Tongue (tissue), 2 donors: ENCODE data around the gene TACC3. TPM values are rescaled to one million over a fixed set of nuclear protein-coding genes. Genes with fewer than 3 reads are reported as not detected.

Experiments used
- DNase-seq: peaks from one replicate; pipeline ENCODE4 v3.0.0-alpha.2; 2015
- total RNA-seq: library from RNA; depleted of rRNA; stranded (reverse); fragments of >200 nt; gene quantifications from one replicate; pipeline ENCODE4 v1.2.3, GENCODE V29; 2014

TACC3 gene
- total RNA-seq, 1 donor from 2014 or later = 17.2 TPM

DNA sequence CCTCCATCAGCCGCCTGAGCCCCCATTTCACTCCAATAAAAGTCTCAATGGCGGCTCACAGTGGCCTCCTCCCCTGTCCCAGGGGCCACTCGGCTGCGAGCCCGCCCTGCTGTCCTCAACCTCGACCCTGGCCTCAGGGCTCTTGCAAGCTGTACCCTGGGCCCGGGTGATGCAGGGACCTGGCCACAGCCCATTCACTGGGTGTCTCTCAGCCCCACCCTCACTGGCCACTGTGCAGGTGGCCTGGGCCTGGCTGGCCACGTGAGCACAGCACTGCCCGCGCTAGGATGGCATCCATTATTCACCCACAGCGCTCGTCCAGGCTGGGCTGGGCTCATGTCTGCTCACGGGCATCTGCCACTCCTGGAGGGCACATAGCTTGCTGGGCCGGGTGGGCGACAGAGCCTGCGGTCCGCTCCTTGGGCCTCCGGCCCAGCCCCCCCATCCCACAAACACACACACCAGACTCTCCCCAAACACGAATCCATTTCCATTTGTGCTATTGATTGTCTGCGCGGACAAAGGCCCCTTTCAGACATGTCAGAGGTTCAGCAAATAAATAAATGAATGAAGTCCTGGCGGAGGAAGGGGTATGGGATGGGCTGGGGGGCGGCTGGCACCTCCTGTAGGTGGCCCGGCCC lies 55.3 kb downstream of the TACC3 start:
- no peak for DNase-seq

DNA sequence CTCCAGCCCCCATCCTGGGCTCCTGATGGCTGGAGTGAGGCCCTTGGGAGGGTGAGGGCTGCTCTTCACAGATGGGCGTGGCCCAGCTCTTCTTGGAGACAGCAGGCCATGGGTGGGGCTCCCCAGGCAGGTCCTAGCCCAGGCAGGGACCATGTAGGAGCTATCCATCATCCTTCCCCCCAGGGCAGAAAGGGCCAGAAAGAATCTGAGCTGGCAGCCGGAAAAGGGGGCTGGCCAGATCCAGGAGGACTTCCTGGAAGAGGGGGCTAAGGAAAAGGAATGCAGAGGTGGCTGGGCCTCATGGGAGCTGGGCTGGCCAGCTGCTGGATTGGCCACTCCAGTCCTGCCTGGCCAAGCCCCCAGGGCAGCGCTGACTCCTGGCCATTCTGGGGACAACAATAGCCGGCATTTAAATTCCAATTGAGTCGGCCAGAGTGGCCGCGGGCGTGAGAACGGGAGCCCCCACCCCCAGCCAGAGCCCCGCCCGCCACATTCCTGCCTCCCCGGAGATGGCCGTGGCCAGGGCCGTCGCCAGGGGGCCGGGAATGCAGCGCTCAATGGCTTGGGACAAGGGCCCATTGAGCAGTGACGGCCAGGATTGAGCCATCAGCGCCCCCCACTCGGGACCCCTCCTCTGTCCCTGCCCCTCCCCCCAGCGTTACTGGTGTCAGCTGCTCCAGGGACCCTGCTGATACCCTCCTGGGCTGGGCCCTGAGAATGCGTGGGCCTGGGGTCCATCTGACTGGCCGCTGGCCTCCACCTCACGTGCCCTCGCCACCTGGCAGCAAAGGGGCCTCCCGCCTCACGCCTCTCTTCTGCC lies 56.7 kb downstream of the TACC3 start:
- no peak for DNase-seq

DNA sequence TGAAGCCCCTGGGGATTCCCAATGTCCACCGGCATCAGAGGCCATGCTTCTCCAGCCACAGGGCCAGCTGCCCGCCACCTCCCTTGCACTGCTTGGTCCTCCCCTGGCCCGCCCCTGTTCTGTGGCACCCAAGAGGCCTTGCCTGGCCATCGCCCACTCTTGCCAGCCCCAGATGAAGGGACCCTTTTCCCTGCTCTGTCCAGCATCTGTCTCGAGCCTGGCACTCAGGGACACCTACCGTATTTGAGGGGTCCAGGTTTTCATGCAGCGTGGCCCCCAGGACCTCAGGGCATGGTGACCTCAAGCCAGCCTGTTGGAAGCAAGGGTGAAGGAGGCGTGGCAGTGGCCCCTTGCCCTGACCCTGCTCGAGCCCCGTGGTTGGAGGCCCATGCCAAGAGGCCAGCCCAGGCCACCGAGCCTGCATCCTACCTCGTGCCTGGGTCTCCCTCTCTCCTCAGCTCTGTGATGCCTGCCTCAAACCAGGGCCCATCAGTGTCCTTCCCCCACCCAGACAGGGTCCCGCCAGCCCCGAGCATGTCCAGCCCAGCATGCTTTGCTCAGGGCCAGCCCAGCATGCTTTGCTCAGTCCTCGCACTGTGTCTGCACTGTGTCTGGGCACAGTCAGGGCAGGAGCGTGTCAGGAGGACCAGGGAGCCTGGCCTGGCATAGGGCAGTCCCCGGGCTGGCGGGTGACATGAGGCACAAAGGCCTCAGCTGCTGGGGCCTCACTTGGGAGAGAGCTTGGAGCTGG lies 57.5 kb downstream of the TACC3 start:
- DNase-seq = no peak

DNA sequence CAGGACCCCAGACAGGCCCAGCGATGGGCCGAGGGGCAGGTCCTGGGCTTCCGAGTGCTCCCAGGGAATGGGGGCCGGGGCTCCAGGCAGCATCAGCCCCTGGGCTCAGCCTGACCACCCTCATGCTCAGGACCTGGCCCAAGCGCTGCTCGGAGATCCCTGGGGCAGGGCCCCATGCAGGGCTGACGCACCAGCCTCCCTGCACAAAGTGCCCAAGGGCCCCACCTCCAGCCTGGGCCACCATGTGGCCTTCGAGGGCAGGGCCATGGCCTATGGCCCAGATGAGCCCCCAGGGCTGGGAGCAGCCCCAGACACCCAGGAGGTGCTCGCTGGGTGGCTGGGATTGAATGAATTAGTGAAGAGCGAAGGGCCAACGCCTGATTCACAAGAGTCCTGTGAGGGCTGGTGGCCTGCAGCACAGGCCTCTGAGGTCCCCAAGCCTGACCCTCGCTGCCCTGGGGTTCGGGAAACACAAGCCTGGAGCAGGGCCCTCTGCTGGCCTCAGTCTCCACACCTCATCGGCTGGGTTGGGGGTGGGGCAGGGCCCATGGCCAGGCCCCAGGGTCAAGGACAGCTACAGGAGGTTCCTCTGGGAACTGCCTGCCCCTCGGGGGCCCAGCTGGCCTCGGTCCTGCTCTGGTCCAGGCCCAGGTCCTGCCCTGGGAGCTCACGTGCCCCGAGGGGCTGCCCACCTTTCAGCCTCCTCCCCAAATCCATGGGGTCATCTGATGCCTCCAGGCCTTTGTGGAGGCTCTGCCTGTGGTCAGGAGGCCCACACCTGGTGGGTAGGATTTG lies 58.5 kb downstream of the TACC3 start:
- DNase-seq = no peak

DNA sequence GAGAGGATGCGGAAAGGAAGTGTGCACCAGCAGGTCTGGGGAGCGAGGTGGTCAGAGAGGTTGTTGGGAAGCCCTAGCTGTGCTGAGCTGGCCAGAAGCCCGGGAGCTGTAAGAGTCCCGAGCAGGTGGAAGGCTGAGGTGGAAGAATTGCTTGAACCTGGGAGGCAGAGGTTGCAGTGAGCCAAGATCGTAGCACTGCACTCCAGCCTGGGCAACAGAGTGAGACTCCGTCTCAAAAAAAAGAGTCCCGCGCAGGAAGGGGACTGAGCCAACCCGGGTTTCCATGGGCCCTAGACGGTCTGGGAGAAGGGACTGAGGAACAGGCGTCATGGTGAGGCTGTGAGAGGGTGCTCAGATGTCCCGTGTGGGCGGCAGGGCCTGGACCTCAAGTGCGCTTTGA lies 59.1 kb downstream of the TACC3 start:
- DNase-seq = no peak

DNA sequence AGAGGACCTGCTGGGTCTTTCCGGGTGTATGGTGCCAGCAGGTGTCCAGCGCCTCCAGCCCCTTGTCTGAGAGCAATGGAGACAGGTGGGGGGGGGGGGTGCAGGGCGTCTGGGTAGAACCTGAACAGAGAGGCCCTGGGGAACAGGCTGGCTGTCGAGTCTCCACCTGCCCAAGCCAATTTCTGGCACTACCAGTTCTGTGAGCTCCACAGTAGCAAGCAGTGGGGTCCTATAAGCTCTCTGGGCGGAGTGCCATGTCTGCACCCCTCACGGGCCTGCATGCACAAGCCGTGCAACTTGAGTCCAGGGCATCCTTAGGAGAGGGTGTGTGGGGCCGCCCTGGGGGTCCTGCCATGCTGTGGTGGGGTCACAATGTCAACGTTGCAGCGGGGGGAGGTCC lies 61.7 kb downstream of the TACC3 start:
- DNase-seq = peak; percentile 78

DNA sequence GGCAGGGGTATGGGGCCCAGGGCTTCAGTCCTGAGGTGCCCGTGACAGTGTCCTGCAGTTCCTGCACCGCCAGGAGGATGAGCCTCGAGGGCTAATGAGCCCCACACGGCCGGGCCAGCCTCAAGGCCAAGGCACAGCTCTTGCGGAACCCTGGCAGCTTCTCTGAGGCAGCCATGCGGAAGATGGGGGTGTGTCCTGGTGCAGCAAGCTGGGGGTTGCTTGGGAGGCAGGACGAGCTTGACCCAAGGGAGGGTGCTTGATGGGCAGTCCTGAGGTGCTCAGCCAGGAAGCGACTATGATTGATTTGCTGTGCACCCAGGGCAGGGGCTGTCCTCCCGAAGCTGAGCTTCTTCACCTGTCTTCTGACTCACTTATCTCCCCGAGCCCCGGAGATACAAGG lies 62.6 kb downstream of the TACC3 start:
- DNase-seq = no peak

DNA sequence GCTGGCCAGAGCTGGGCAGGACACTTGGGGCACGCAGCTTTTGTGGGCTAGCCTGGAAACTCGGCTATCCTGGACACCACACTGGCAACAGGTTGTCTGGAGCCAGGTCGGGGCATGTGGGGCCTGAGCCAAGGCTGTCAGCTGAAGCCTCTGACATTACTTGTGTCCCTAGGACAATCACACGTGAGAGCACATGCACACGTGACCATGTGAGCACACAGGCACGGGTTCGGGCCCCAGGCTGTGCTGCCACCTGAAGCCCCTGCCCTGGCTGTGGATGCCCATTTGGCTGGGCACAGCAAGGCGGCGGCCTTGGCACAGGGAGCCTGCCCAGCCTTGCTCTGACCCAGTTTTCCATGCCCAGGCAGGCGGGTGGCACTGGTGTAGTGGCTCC lies 63.1 kb downstream of the TACC3 start:
- DNase-seq = no peak

DNA sequence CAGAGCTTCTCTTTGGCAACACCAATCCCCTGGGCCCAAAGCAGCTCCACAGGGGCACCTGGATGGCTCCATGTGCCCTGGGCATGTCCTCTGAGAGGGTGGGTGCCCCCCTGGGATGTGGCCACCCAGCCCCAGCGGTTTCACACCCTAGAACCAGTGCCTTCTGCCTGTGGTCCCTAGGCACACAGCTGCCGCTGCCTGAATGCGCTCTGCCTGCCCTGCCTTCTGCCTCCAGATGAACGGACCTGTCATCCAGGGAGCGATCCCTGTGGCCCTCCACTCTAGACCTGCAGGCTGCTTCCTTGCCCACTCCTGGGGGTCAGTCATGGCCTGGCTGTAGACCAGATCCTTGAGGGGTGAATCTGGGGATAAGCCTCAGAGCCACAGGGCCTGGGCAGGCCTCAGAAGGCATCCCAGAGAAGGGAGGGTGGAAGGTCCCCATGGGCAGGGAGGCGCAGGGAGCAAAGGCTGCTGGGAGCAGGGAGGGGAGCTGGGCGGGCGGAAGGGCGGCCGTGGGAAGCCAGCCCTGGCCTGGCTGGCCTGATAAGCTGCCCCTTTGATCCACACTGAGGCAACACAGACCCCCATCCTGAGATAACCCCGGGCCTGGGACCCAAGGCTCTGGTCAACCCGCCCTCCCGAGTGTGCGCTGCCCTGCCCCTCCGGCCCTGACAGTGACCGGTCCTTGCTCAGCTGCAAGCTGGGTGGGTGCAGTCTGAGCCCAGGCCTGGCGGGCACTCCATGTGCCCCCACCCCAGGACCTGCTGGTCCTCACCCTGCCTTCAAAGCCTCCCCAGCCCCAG lies 63.7 kb downstream of the TACC3 start:
- no peak for DNase-seq

DNA sequence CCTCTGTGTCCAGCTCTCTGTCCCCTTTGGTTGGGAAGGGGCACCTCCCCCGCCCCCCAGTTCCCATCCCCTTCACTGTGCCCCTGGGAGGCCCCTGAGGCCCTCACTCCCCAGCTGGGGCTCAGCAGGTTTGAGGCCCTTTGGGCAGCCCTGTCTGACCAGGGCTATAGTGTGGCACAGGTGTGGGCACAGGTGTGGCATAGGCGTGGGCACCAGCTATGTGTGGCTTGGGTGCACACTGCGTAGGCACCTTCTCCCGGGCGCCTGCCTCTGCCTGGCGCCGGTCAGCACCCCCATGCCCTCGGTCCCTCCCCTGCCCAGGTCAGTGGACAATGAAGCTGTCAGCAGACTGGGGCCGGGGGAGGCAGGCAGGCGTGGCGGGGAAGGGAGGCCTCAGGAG lies 64.3 kb downstream of the TACC3 start:
- no peak for DNase-seq

DNA sequence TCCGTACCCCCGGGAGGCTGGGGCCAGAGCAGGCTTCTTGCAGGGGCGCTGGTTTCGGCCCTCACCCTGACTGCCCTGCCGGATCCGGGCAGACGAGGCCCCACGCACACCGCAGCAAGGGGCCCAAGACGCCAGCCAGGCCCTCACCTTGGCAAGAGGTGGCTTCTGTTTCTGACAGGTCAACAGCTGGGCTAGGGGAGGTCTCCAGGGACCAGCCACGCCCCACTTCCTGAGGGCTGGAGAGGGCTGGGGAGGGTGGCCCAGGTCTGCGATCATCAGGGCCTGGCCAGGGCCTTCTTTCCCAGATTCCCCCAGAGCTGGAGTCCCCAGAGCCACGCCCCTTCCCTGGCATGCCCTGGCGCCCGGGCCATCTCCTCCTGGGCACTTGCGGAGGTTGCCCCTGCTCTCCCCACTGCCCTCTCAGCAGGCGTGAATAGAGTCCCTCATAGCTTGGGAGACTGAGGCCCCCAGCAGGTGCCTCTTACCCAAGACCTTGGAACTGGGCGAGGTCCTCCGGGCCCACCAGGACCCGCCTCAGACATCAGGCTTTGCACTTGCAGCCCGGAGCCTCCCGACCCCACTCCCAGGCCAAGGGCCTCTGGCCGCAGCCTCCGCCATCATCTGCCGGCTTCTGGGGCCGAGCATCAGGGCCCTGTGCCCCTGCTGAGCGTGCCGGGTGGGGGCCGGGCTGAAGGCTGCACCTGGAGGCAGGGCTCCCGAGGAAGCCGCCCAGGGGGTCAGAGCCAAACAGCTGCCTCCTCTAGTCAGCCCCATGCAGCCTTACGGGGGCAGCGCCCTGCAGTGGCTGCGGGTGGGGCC lies 65.4 kb downstream of the TACC3 start:
- no peak for DNase-seq

DNA sequence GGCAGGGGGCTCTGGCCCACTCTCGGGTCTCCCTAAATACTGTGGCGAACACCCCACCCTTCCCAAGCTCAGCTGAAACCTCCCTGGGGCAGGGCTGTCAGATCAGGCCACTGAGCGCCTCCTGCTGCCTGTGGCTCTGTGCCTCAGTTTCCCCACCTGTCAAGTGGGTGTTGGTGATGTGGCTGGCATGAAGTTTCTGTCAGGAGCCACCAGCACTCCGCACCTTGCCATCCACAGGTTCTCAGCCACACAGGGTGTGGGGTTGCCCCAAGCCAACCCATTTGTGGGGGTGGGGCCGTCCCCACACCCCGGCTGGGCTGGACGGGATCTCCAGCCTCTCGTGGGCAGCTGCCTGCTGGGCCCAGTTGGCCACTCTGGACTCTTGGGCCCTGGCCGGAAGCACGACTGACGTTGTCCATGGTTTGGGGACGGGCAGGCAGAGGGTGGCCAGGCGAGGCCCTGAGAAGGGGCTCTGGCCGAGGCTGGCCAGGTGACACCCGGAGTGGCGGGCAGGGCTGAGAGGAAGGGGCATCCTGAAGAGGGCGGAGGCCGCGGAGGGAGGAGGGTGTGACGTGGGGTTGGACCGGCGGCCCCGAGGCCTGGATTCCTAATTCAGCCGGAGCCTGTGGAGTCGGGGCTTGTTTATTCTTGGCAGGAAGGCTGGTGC lies 66.2 kb downstream of the TACC3 start:
- no peak for DNase-seq

DNA sequence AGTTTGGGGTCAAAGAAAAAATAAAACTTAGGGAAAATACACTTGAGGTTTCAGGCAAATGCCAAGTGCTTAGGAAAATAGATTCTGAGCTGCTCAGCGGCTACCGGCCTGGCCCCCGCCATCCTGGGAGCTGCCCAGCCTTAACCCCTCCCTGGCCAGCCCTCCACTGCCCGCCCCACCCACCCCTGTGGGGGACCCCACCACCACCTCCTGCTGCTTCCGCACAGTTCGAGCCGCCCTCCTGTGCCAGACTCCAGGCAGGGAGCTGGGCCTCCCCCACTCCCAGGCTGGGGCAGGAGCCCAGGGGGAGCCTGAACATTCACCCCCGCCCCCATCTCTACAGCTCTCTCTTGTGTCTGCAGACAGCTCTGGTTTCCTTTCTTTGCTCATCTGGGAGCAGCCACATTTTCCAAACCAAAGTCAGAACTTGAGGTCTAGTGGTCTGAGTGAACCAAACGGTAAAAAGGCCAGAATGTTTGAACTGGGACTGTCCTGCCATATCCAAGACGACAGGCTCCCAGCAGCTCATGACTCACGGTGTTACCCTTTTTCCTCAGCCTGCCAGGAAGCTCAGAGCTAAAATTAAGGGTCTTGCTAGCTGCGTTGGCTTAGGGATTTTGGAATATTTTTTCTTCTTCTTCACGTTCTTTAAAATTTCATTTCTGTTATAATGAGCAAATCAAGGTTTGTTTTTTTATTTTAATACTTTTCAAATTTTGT lies 67.1 kb downstream of the TACC3 start:
- DNase-seq = no peak

DNA sequence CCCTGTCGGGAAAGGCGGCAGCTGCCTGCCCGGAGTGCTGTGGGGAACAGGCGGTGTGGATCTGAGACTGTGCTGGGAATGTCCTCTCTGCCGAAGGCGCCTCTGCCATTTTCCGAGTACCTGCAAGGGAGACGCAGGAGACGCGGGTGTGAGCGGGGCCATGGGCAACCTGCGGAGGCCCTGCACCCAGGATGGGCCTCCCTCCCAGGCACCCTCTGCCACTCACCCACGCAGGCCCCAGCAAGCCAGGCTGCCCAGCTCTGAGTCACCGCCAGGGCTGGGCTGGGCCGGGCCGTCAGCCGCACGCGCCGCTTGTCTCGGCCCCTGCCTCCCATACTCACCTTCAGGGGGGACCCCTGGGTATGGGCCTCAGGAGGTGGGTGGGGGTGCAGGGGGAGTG lies 68.2 kb downstream of the TACC3 start:
- DNase-seq = no peak

DNA sequence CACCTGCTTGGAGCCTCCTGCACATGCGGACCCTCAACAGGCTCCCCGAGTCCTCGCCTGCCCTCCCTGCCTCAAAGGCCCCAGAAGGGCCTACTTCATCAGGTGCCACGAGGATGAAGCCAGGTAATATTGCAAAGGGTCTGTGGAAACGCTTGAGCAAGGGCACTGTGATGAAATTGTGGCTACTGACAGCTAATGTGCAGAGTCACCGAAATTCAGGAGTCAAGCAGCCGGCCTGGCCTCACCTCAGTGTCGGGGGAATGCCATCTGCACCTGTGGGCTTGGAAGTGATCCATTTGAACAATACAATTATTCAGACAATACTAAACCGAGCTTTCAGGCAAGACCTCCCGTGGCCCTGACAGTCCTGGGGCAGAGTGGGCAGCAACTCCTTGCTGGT lies 68.7 kb downstream of the TACC3 start:
- DNase-seq = no peak

DNA sequence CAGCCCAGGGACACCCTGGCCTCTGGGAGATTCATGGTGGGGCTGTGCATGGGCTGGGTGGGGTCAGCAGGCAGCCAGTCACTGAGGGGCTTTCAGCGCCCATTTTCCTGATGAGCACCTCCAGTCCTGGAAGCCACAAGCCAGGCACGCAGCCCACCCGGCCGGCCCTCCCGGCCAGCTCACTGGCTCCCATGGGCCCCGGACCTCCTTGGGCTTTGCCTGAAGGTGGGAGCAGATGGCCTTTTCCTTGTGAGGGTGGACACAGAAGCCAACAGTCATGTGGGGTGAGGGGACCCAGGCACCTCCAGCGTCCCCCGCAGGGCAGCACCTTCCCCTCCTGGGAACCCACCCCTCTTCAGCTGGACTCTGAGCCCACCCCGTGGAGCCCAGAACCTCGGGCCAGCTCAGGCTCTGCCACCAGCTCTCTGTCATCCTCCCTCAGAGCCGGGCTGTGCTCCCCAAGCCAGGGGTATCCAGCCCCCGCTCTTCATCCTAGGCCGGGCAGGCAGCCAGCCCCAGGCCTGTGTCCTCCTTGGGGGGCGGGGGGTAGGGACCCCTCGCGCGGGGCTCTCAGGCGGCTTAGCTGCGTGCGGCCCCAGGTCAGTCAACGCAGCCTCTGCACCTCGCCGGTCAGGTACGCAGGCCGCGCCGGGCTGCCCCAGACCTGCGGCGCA lies 71.0 kb downstream of the TACC3 start:
- no peak for DNase-seq

DNA sequence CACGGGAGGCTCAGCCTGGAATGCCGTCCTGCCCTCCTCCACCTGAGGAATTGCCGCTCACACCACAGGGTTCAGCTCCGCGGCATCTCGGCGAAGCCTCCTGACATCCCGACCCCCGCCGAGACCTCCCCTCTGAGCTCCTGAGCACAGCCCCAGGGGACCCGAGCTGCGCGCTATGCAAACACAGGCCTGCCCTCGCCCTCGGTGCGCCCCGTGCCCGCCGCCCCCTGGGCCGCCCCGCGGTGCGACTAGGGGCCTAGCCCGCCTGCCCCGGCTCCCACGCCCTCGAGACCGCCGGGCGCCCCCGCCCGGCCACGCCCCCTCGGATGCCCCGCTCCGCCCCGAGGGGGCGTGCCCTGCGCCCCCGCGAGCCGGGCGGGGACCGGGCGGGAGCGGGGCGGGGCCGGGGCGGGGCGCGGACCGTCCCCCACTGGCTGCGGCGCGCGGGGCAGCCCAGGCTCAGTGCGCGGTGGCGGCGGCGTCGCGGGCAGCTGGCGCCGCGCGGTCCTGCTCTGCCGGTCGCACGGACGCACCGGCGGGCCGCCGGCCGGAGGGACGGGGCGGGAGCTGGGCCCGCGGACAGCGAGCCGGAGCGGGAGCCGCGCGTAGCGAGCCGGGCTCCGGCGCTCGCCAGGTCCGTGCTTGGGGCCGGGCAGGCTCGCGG lies 71.6 kb downstream of the TACC3 start, which contains the start of gene FGFR3:
FGFR3 (plus strand) TSS at position 462 of the 664 bp plus-strand sequence. CDS start 642 bp downstream, outside the sequence.
- peak; percentile 69 for DNase-seq

DNA sequence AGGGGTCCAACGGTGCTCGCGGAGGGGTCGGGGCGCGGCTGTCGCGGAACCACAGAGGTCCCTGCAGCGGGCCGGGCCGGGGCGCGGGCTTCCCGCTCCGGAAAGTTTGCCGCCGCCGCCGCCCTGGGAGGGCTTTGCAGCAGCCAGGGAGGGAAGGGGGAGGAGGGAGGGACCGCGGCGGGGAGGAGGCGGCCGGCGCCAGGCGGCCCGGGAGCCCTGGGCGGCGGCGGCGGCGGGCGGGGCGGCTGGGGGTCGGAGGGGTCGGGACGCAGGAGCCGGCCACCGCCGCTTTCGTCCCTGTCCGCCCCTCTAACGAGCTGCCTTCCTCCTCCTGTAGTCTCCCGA lies 72.1 kb downstream of the TACC3 start:
- DNase-seq = no peak
